Ammon's horn (tissue), 1 donor: ENCODE measurements around the gene SPINK5.

ENCODE experiments used
- DNase-seq: peaks from one replicate; pipeline ENCODE4 v3.0.0-alpha.2; 2016; ENCODE audit warnings: low spot score

SPINK5 gene

DNA sequence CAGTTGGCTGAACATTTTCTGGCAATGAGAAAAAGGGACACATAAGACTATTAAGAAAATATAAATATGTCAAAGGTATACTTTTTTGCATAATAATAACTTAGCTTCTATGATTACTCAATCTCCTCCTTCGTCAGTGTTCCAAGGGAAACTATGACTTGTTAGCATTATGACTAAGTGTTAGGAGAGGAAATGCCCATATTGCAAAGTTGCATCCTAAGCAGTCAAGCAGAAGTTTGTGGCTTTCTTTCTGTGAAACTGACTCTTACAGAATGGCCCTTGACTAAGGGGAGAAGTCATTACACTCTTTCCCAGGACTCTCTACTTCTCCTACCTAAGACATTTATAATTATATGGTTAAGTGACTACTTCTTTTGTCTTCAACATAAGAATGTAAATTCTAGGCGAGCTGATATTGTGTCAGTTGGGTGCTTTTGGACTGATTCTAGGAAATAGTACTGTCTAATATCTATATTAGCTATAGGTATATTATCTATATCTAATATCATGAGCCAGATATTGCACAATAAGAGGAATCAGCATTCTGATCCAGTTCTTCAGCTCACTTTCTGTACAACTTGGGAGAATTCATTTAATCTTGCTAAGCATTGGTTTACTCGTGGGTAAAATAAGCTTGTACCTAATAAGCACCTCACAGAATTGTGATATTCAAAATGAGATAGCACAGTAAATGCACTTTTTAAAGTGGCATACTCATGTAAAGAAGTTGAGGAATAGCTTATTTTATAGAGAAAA lies 122.6 kb downstream of the SPINK5 start:
- no peak for DNase-seq
